Left renal cortex interstitium (tissue), 4 donors: ENCODE results near the gene C2orf76. TPM values are rescaled to one million over a fixed set of nuclear protein-coding genes. Genes with fewer than 3 reads are reported as not detected.

ENCODE experiments used
- DNase-seq, 4 donors: peaks; one replicate each; pipeline ENCODE4 v3.0.0-alpha.2; 2013; ENCODE audit warnings: low read depth in 4 of 4, low spot score in 2 of 4, missing footprints in 1 of 4
- polyA plus RNA-seq, 4 donors: library from polyadenylated mRNA; unstranded; fragments of 120-200 nt; gene quantifications; one replicate each; pipeline ENCODE4 v1.2.1, GENCODE V29; 2013; ENCODE audit not compliant: insufficient read length in 4 of 4

C2orf76 gene
- polyA plus RNA-seq, 4 donors, result 18.3 to 26.5 (median 20.6) TPM

DNA sequence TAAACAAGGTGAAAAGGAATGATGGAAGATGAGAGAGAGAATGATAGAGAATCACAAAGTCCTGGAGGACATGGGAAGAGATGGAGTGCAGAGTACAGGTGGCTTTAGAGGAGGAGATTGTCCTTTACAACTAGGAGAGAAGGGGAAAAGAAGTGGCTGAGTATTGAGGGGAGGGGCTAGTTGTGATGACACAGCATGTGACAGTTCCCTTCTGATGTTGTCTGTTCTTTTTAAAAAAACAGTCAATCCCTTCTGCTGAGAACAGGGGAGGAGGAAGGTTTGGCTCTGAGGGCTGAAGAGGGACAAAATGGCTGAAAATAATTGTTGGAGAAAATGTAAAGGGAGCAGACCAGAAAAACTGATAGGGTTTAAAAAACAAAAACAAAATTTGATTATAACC is 99.0 kb downstream of the C2orf76 start:
- no peak for DNase-seq

DNA sequence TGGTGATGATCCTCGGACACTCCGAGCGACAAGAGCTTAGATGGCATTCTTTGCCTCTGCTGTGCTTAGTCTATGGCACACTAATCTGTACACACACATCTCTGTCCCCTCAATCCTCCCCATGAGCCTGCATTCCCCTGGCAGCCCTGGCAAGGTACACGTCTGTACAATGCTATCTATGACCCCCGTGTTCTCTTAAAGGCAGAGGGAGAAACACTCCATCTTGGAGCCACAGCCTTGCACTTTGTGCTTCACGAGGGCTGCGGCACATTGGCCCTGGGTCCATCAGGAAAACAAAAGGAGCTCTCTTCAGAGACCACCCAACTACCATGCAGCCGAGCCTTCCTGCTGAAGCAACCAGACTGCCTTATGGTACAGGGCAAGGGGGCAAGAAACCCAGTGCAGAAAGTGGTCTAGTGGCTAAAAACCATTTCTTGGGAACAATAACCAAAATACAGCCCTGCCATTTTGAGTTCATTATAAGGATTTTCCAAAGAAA is 100.5 kb downstream of the C2orf76 start:
- no peak for DNase-seq

DNA sequence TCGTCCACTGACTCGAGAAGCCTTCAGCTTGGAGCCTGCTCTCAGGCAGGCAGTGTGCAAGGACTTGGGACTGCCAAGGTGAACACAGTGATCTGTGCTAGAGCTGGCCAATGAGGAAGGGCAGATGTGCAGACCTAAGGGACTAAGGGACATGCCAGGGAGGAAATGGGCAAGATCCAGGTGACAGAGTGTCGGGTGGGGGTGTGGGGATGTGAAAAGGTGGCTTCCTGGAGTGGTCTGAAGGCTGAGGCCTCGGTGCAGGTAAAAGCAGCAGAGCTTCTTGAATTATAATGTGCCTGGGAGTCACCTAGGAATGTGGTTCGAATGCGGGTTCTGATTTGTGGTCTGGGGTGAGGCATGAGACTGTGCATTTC is 101.0 kb downstream of the C2orf76 start:
- no peak for DNase-seq

DNA sequence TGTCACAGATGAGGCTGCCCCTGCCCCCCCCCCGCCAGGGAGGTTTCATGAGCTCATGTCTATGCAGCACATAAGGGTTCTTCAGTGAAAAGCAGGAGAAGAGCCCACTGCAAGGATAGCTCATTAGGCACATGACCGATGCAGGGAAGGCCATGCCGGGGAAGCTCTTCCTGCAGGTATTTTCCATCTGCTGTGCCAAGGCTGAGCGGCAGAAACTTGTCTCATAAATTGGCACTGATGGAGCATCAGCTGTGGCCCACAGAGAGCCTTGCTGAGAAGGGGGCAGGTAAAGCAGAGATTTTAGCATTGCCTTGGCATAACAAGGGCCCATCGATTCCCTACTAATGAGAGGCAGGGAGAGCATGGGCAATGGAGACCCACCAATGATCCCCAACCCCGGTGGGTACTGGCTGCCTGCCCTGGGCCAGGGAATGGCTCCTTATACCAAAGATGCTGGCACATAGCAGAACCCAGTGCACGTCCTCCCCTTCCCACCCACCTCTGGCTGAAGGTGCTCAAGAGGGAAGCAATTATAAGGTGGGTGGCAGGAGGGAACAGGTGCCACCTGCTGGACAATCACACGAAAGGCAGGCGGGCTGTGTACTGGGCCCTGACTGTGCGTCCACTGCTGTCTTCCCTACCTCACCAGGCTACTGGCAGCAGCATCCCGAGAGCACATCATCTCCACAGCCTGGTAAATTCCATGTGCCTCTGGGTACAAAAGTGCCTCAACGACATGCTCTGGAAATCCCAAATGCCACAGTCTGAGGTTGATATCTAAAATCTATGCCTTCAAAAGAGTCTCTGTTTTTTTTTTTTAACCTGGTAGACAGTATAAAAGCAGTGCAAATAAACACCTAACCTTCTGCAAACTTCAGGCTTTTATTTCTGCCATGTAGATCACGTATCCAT is 101.6 kb downstream of the C2orf76 start:
- no peak for DNase-seq

DNA sequence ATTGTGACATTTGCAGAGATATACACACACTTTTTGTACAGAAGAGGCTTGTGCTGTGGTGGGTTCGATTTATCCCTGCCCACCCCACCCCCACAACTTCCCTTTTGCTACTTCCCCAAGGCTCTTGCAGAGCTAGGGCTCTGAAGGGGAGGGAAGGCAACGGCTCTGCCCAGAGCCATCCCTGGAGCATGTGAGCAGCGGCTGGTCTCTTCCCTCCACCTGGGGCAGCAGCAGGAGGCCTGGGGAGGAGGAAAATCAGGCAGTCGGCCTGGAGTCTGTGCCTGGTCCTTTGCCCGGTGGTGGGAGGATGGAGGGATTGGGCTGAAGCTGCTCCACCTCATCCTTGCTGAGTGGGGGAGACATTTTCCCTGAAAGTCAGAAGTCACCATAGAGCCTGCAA is 103.0 kb downstream of the C2orf76 start:
- DNase-seq, result no peak

DNA sequence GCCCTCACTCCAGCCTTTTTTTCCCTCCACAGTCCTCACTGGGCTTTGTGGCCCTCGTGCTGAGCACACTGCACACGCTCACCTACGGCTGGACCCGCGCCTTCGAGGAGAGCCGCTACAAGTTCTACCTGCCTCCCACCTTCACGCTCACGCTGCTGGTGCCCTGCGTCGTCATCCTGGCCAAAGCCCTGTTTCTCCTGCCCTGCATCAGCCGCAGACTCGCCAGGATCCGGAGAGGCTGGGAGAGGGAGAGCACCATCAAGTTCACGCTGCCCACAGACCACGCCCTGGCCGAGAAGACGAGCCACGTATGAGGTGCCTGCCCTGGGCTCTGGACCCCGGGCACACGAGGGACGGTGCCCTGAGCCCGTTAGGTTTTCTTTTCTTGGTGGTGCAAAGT is 103.6 kb downstream of the C2orf76 start:
- DNase-seq, result no peak

DNA sequence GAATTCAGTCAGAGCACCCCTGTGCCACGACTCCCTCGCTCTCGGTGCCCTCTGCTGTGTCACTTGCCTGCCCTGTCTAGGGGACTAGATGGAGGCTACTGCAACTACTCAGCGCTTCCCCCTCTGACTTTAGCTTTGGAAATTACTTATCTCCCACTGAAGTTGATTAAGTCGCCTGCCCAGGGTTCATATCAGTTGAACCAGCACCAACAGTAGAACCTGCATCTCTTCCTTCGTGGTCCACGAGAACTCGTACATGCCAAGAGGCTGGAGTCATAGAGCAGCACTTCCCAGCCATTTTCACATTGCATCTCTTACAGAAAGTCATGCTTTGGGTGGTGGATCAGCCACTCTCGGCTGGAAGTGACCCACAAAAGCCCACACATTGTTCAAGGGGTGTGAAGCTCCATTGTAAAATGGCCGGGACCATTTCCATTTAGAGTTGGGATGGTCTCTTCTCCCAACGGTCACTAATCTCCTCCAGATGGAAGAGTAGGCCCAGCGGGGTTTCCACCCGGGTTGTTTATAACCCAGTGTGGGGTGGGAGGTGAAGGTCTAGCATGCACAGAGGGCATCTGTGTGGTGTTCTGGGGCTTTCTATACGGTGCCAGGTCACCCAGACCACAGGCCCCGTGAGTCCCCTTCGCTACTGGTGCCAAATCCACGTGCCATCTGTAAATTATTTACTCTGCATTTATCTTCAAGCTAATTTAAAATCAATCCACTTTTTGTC is 105.0 kb downstream of the C2orf76 start:
- no peak for DNase-seq

DNA sequence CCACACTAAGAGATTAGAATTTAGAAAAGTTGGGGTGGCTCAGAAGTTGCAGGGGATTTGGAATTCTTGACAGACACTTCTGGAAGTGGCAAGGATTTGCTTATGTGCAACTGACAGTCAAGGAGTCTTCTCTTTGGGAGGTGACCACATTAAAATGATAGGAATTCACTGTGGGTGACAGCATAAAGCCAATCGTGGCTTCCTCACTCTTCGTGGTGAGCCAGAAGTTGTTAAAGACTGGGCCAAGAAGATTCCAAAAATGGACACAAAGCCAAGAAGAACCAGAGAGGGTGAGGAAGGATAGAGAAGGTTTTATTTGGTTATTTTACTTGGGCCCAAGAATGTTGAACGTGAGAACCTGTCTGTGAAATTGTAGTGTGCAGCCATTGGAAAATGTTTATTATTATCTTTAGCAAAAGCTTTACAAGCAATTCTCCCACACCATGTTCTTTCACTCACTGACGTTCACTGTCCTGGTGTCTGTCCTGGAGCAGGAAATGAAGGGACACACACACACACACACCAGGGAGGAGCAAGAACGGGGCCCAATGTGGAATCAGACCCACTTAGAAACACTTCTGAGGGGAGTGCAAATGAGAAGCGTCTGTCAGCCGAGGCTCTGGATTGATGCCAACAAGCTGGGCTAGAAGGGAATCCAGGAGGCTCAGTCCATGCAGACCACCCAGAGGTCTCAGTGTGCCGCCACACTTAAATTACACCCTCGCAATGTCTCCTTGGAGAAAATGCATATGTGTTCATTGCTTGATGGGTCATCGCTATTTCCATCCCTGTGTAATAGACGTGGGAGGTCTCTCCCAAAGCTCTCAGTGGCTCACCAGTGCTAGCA is 105.8 kb downstream of the C2orf76 start:
- no peak for DNase-seq

DNA sequence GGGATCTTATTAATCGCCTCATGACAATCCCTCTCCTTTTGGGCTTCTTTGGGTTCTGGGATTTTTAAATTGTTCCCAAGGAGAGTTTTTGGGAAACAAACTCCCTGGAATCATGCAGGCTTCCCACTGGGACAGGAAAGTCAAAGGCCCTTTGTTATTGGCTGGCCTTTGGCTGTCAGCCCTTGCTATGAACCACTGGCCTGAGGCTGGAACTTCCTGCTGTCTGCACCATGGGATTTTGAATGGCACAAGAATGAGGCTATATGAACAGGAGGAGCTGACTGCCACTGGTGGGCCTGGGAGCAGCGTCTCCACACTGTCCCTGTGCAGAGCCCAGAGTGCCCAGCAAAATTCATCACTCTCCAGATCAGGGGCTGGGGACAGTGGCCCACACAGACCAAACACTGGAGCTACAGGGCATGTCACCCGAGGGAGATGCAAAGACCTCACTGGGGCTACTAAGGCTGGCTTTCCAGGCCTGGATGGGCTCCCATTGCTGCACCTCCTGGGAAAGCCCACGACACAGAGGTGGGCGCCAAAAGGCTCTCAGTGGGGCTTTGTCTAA is 107.3 kb downstream of the C2orf76 start:
- DNase-seq, result no peak

DNA sequence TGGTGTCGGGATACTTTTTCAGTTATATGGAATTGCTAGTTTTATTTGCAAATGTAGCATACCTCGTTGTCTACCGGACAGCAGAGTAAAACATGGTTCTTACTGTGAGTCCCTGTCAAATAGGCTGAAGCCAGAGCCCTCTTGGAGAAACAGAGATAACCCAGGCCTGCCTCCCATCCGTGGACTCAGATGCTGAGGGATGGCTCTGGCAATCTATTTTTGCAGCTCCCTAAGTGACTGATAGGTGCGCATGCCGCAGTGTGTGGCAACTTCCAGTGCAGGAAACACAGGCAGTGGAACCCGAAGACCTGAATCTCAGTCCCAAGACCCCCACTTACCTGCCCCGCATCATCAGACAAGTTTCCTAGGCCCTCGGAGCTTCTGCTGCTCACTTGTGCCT is 109.4 kb downstream of the C2orf76 start:
- DNase-seq, result no peak

DNA sequence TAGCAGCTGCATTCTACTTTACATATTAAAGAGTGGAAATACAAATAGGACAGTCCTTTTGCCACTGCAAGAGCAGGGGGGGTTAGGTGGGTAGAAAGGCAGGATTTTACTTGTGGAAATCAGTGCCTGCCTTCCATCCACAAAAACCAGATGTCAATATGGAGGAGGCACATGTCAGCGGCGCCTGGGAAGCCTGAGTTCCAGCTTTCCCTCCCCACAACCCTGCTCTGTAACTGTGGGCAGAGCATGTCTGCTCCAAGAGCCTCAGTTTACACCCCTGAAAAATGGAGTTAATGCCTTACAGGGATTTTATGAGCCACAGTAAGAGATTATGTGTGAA is 110.1 kb downstream of the C2orf76 start:
- DNase-seq, result no peak

DNA sequence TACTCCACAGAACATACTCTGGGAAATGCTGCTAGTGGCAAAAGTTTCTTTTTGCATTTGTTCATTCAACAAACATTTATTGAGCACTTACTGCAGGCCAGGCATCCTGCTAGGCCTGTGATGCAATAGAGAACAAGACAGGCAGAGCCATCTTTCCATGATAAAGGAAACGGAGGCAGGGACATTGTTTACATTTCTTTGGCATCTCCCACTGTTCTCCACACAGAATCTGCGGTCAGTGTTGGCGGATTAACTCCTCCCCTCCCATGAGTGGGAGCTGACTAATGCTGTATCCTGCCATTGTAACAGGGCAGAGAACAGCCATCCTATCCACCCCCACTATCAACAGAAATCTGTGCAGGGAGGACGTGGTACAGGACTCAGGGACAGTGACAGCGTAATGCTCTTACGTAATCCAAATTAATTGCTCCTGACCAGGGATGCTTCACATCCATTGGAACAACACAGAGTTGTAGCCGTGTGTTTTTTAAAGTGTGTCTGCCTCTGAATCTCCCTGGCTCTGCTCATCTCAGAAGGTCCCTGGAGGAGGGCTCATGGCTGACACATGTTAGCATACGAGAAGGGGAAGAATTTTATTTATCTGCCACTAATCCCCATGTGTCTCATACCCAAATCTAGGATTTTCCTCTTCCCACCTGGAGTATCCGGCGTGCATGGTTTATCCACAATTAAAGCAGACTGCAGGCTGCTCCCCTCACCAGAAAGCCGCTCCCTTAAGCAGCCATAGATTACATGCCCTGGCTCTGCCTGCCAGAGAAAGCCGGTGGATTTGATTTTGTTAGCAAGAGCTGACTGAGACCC is 110.7 kb downstream of the C2orf76 start:
- no peak for DNase-seq

DNA sequence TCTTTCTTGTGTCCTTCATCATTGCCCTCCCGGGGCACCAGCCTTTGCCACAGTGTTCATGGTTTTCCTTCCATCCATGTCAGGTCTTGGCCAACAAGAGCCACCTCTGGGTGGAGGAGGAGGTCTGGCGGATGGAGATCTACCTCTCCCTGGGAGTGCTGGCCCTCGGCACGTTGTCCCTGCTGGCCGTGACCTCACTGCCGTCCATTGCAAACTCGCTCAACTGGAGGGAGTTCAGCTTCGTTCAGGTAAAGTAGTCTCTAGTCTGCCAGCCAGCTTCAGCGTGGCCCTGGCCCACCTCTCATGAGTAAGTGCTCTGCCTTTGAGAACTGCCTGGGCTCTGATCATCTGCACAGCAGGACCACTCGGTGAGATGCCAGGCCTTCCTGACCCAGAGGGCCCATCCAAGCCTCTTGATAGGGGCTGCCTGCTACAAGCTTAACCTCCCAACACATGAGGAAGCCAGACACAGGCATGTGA is 112.0 kb downstream of the C2orf76 start:
- DNase-seq, result no peak

DNA sequence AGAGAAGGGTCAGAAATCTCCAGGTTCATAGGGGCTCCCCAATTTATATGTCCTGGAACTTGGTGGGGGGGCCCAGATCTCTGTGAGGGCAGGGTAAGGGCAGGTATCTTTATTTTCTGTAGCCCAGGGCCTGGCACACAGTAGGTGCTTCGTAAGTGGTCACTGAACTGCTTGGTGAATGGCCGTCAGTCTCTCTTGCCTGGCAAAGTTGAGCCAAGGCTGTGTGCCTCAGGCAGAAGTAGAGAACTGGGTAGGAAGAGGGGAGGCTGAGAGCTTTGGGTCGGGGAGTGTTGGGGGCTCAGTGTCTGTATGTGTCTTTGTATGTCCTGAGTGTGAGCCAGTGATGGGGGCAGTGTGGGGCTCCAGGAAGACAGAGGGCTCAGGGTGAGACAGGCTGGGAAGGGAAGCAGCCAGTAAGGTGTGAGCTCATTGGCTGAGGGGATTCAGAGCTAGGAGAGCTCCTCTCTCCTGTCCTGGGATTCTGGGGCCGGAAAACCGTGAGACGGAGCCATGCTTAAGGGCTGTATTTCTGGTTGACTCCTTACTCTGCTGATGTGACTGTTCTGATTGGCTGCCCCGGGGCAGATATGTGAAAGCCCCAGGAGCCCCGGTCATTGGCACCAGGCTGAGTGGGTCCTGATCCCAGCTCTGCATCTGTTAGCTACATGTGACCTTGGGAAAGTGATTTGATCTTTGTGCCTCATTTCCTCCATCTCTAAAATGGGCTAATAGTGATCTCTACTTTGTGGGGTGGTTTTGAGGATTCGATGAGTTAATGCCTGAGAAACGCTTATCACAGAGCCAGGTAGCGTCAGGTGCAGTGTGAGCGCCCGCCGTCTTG is 112.7 kb downstream of the C2orf76 start:
- DNase-seq, result no peak

DNA sequence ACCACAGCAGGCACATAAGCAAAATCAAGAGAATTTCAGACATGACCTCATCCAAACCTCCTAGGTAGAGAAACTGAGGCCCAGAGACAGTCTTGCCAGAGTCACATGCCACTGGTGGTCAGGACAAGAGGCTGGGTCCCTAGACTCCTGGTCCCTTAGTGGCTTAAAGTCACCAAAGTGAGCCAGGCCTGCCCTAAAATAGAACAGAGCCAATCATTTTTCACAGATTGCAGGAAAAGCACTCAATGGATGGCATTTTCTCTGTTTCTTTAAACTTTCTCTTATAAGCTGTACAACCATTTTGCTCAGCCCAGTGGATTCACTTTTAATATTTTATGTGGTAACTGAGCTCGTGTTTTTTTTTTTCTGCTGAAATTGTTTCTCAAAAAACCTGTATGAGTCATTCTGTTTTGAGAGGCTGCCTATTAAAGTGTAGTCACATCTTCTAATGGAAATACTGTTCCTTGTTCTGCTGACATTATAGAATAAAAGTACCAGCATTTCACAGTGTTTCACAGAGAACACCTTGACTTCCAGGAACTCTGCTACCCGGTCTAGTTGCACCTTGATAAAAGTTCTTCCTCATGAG is 113.4 kb downstream of the C2orf76 start:
- no peak for DNase-seq
